Mucosa of descending colon (tissue), 3 donors: ENCODE measurements around the gene ZNF576. TPM values are rescaled to one million over a fixed set of nuclear protein-coding genes. Genes with fewer than 3 reads are reported as not detected.
"Not testable (repeated sequence)": the region's sequence is repeated elsewhere in the genome, so short reads cannot be mapped to it uniquely, and the experiment has no call there.

Experiments used
- ATAC-seq: fragments of 200-7000 bp; cut with Tn5 transposase; one replicate; pipeline ENCODE4 v1.9.1; 2020; ENCODE audit warnings: mild to moderate bottlenecking, moderate library complexity
- DNase-seq, 3 donors: peaks; one replicate each; pipeline ENCODE4 v3.0.0-alpha.2; 2020
- H3K36me3 ChIP-seq: fragments of 200-600 bp; one replicate; pipeline ENCODE4 v1.8.0; 2021; ENCODE audit warnings: low read depth, mild to moderate bottlenecking
- H3K4me1 ChIP-seq: fragments of 200-600 bp; one replicate; pipeline ENCODE4 v1.8.0; 2021; ENCODE audit warnings: low read depth, mild to moderate bottlenecking
- H3K4me3 ChIP-seq: fragments of 200-600 bp; one replicate; pipeline ENCODE4 v1.8.0; 2021; ENCODE audit warnings: mild to moderate bottlenecking
- H3K9me3 ChIP-seq: fragments of 200-600 bp; one replicate; pipeline ENCODE4 v1.8.0; 2021; ENCODE audit warnings: mild to moderate bottlenecking
- CTCF ChIP-seq: fragments of 200-600 bp; IDR thresholded peaks from one replicate; pipeline ENCODE4 v1.8.0; 2022; ENCODE audit warnings: antibody characterized with exemption, mild to moderate bottlenecking
- intact Hi-C, 2 donors: fragments of 100-400 bp; cut with DNase I in 1 of 2; cut with micrococcal nuclease in 1 of 2; formaldehyde crosslinking; loops; one replicate each; pipeline versions ENCODE4 v1.11.0 to v1.11.1; 2022; cut with DNase I, micrococcal nuclease
- long read RNA-seq, 2 donors: library from polyadenylated mRNA; unstranded; transcript quantifications; one replicate each; pipeline ENCODE4 v2.0.0, GENCODE V29; 2019 to 2021
- total RNA-seq, 3 donors: library from RNA; stranded (reverse); fragmentation: NEBNext Ultra II Directional in 2 of 3; extraction: Animal tissue kit (Norgen Biotek cat#: 25700) in 2 of 3; gene quantifications; one replicate each; pipeline versions ENCODE4 v1.2.1 to v1.2.4, GENCODE V29; 2021 to 2023
- donor health status: DM: no; HTN: no; CAD: no; lungs with moderate emphysema.
- donor health status: DM: no; HTN: no; CAD: no.
- donor health status: DM: no; HTN: yes; CAD: no.

The ZNF576 gene
- total RNA-seq, result 10 to 100 TPM; 15.4 to 18.9 (median 16.3) TPM
- long read RNA-seq, donor 1, transcript ZNF576-201 (3 exons, 2,566 nt), result major isoform, 6 of 9 reads
- long read RNA-seq, donor 1, partial matches to known transcripts, result 1 of 9 reads
- long read RNA-seq, donor 1, other reads (novel, unspliced or antisense), result 0 of 9 reads
- long read RNA-seq, donor 2, partial matches to known transcripts, result 0 of 6 reads
- long read RNA-seq, donor 2, other reads (novel, unspliced or antisense), result 1 of 6 reads

- peak; percentile 92 for ATAC-seq
- intact Hi-C loops, result loop anchor here in 1 of 2 donors (2.0 kb wide), 1 partner anchor 61 kb away; no protein-coding TSS in a partner anchor
- Histone ChIP-seq H3K9me3 (no peaks in the 10 kb centered on the region), H3K4me3 (peak within 1 kb of the TSS; percentile 29), H3K4me1 (peaks cover 36% of the 10 kb centered on the region), H3K36me3 (no peaks in the 10 kb centered on the region)
- peak; percentile 22 for TF ChIP-seq CTCF
- peak; percentile 100 for DNase-seq
Measured at GRCh38 chr19:43595999-43596841, at the start of gene ZNF576, which contains the start of gene IRGQ. Gene ZNF576, plus strand, starts transcription at chr19:43596595. Its CDS starts 514 bp downstream, at chr19:43597109. Gene IRGQ, minus strand, starts transcription at chr19:43596134. Its CDS starts 796 bp downstream, at chr19:43595338.

- H3K4me1 ChIP-seq, H3K36me3 ChIP-seq, DNase-seq, intact Hi-C loops, ATAC-seq, H3K9me3 ChIP-seq, H3K4me3 ChIP-seq: not testable (repeated sequence)
Measured at GRCh38 chr19:43547926-43548325, 48.5 kb upstream of the ZNF576 start.

GRCh38 chr19:43548706-43549105 is 47.7 kb upstream of the ZNF576 start:
- Histone ChIP-seq H3K4me1 (no peaks in the 10 kb centered on the region), H3K9me3 (no peaks in the 10 kb centered on the region), H3K36me3 (no peaks in the 10 kb centered on the region), H3K4me3 (no peak overlapping the region)
- no peak for ATAC-seq
- TF ChIP-seq CTCF, result no peak
- intact Hi-C loops, result no loop called here
- no peak for DNase-seq

- H3K4me3 ChIP-seq, result no peak overlapping the region
- no peaks in the 10 kb centered on the region for H3K36me3 ChIP-seq
- no peaks in the 10 kb centered on the region for H3K9me3 ChIP-seq
- no peak for TF ChIP-seq CTCF
- no peaks in the 10 kb centered on the region for H3K4me1 ChIP-seq
- DNase-seq (no peak), ATAC-seq (no peak)
- intact Hi-C loops, result loop anchor here in 1 of 2 donors (10.0 kb wide), 1 partner anchor 83 kb away; the partner anchor contains the start of gene CADM4
Measured at GRCh38 chr19:43551399-43552197, 44.8 kb upstream of the ZNF576 start.

- ATAC-seq (no peak), DNase-seq (no peak)
- no peaks in the 10 kb centered on the region for H3K4me1 ChIP-seq
- no peaks in the 10 kb centered on the region for H3K9me3 ChIP-seq
- TF ChIP-seq CTCF, result no peak
- intact Hi-C loops, result loop anchor here in 1 of 2 donors (10.0 kb wide), 1 partner anchor 83 kb away; the partner anchor contains the start of gene CADM4
- H3K4me3 ChIP-seq, result no peak overlapping the region
- no peaks in the 10 kb centered on the region for H3K36me3 ChIP-seq
Measured at GRCh38 chr19:43552198-43552450, 44.3 kb upstream of the ZNF576 start.
